IPS-18c (cell line): ENCODE data around the gene DVL1.
"Not testable (repeated sequence)": the region's sequence is repeated elsewhere in the genome, so short reads cannot be mapped to it uniquely, and the experiment has no call there.

Experiments used
- H3K4me3 ChIP-seq: 2 replicates; pipeline ENCODE4 v1.7.0; 2013; ENCODE audit warnings: low read depth, mild to moderate bottlenecking, low read length, moderate library complexity; ENCODE audit not compliant: insufficient read depth
- H3K9me3 ChIP-seq: one replicate; pipeline ENCODE4 v1.6.1; 2013; ENCODE audit warnings: mild to moderate bottlenecking, low read length, moderate library complexity; ENCODE audit not compliant: control insufficient read depth, insufficient read depth

The DVL1 gene

DNA sequence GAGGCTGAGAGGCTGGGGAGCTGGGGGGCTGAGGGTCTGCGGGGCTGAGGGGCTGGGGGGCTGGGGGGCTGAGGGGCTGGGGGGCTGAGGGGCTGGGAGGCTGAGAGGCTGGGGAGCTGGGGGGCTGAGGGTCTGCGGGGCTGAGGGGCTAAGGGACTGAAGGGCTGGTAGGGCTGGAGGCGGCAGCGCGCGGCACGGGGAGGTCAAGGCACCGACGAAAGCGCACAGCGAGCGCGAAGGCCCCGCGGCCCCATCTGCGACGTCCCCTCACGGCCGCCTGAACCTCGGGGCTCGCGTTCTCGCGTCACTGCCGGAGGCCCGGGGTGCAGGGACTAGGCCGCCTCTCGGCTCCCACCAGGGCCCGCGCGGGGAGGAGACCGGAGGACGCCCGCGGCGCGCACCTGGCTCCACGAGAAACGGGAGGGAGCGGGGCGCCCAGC lies 25.1 kb downstream of the DVL1 start:
- Histone ChIP-seq H3K9me3 (no peaks in the 10 kb centered on the region), H3K4me3 (peak overlapping the region; percentile 93)

DNA sequence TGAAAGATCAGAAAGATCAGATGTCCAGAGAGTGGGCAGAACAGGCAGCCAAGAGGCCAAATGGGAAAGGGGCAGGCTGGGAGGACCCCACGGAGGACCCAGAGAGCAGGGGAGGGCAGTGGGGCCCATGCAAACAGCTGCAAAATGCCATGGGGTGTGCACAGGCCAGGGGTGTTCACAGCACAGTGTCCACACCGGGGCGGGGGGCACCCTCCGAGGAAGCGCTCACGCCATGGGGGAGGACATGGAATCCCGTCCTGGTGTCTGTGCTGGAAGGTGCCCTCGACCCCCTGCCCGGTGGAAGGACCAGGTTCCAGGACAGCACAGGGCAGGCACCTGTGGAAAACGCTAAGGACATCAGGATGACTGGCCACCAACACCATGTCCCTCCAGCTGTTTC lies 26.3 kb downstream of the DVL1 start:
- no peaks in the 10 kb centered on the region for H3K9me3 ChIP-seq
- no peak overlapping the region for H3K4me3 ChIP-seq

DNA sequence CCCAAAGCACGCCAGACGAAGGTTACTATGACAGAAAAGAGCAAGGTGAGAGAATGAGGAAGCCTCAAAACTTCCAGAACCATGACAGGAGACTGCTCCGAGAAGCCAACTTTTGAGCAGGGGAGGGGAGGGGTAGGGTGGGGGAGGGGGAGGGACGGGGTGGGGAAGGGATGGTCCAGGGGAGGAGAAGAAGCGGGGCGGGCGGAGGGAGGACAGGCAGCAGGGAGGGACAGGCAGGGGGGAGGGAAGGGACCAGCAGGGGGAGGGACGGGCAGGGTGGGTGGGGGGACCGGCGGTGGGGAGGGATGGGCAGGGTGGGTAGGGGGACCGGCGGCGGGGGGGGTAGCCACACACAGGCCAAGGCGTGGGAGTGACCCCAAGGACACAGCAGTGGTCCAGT lies 26.8 kb downstream of the DVL1 start:
- H3K4me3 ChIP-seq, result no peak overlapping the region
- H3K9me3 ChIP-seq, result no peaks in the 10 kb centered on the region

DNA sequence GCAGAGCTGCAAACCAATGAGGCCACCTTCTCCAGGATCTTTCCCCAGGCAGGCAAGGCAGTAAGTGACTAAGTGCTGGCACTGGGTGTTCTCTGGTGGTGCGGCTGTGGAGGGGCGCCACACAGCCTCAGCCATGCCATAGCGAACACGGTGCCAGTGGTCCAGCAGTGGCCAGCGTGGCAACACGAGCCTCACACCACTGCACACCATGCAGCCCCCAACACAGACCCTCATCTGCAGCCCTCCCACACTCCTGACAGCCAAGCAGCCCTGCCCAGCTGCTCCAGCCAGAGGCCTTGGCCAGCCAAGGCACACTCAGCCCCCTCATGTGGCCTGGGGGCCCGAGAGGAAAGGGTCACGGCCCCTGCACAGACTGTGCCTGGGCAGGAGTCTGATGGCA lies 27.7 kb downstream of the DVL1 start:
- H3K9me3 ChIP-seq, result no peaks in the 10 kb centered on the region
- H3K4me3 ChIP-seq, result no peak overlapping the region

DNA sequence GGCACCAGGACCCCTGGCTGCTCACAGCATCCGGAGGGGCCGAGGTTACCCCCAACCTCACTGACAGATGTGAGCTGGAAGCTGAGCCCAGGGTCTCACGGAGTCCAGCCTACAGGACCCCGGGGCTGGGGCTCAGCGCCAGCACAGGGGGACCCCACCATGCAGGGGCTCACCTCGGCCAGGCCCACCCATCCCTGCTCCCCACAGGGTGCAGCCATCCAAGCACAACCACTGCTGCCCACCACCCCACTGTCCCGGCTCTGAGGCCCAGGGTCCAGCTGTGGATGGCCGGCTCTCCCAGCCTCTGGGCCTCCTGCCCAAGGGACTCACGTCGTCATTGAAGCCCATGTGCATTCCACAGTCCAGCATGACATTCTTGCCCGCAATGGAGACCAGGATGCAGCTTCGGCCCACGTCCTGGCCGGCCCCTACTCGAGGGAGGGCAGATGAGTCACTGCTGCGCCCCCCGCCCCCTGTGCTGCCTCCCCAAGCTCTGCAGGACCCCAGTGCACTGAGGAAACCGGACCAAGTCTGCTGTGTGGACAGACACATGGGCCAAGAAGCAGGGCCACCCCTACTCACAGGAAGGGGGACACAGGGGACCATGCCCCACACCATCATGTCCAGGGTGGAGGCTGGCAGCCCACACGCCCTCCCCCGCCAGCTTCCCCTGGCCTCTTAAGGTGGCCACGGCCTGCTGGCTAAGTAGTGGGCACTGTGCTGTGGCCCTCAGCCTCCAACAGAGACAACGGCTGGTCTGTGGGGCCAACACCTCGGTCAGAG lies 28.4 kb downstream of the DVL1 start:
- Histone ChIP-seq H3K9me3 (no peaks in the 10 kb centered on the region), H3K4me3 (no peak overlapping the region)

DNA sequence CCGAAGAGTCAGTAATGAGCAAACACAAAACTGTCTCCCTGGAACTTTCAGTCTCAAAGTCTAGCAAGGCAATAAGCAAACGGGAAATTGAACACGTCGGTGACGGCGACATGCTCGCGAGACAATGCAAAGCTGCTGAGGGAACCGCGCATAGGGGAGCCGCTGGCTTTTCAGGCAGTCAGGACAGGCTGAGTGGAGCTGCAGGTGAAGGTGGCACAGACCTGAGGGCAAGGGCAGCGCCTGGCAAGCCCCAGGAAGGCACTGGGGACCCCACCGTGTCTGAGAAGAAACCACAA lies 29.6 kb downstream of the DVL1 start:
- Histone ChIP-seq H3K4me3 (no peak overlapping the region), H3K9me3 (no peaks in the 10 kb centered on the region)

DNA sequence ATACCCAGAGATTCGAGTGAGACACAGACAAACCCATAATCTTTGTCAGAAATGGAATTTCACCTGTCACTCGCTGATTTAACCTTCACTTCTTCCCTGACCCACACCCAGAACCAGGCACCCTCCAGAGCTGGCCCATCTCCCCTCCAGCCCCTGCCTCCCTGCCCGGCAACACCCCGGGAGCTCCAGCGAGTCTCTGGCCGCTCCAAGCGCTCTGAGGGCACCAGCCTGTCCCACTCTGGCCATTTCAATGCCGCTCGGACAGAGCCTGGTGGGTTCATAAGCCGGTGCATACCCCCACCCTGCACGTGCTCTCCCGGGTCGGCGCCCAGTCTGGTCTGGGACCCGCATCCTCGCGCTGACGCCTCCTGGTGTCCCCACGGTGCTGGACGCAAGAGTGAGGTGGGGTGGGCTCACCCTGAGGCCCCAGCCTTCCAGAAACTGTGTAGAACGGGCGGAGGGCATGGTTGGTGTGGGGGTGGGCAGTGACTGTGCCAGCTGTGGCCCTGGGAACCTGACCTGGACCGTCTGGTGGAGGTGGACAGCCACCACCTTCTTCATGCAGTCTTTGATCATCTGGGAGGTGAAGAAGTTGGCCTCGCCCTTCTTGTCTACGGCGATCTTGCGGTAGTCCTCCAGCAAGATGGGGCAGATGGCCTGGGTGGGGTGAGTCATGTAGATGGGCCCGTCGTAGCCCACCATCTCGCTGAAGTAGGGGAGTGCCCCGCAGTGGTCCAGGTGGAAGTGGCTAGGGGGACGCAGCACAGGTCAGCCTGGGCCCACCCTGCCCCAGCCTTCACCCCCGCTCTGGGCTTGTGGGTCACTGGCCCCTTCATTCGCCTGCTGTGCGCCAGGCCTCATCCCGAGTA lies 30.2 kb downstream of the DVL1 start:
- Histone ChIP-seq H3K4me3 (no peak overlapping the region), H3K9me3 (no peaks in the 10 kb centered on the region)

DNA sequence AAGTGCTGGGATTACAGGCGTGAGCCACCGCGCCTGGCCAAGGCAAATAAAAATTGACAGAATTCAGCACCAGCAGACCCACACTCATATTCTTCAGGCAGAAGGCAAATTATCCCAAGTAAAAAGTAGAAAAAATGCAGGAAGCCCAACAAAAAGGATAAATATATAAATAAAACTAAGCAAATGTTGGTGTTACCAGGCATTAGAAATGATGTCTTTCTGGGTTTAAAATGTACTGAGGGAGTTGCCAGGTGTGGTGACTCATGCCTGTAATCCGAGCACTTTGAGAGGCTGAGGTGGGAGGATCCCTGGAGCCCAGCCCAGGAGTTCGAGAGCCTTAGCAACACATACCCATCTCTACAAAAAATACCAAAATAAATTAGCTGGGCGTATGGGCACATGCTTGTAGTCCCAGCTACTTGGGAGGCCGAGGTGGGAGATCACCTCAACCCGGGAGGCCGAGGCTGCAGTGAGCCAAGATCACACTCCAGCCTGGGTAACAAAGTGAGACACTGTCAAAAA lies 31.0 kb downstream of the DVL1 start:
- Histone ChIP-seq H3K9me3 (no peaks in the 10 kb centered on the region), H3K4me3 (no peak overlapping the region)

DNA sequence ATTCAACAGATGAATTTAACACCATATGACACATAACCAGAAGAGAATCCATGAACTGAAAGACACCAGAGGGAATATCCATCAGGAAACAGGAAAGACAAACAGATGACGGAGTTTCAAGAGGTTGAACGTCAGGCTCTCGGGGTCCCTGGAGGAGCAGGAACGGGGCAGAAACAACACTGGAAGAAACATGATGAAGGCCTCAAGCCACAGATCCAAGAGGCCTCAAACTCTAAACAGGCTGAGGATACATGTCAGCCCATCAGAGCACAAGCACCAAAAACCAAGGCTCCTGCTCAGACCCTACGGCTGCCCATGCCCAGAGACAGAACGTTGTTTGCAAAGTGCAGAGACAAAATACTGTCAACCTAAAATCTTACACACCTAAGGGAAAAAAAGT lies 31.8 kb downstream of the DVL1 start:
- Histone ChIP-seq H3K4me3 (no peak overlapping the region), H3K9me3 (no peaks in the 10 kb centered on the region)

DNA sequence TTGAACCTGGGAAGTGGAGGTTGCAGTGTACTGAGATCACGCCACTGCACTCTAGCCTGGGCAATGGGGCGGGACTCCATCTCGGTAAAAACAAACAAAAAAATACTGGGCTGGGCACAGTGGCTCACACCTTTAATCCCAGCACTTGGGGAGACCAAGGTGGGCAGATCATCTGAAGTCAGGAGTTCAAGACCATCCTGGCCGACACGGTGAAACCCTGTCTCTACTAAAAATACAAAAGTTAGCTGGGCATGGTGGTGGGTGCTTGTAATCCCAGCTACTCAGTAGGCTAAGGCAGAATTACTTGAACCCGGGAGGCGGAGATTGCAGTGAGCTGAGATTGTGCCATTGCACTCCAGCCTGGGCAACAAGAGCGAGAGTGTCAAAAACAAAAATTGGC lies 33.0 kb downstream of the DVL1 start:
- not testable (repeated sequence) for H3K4me3 ChIP-seq, H3K9me3 ChIP-seq

DNA sequence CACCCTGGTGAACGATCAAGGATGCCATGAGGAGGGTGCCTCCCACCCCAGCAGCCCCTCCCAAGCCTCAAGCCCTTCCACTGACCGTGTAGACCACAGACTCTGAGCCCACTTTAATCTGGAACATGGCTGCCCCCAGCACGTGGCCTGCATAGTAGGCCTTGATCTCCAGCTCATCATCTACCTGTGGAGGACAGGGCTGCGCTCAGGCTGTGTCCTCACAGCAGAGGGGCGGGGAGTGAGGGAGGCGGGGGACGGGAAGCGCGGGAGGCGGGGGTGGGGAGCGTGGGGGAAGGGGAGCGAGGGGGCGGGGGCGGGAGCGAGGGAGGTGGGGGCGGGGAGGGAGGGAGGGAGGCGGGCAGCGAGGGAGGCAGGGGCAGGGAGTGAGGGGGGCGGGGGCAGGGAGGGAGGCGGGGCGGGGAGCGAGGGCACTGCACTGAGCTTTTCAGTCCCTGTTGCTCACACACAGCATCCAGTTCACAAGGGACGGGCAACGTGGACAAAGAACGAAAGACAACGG lies 33.7 kb downstream of the DVL1 start:
- no peaks in the 10 kb centered on the region for H3K9me3 ChIP-seq
- H3K4me3 ChIP-seq, result no peak overlapping the region; the same call in 1 of the 2 replicates

DNA sequence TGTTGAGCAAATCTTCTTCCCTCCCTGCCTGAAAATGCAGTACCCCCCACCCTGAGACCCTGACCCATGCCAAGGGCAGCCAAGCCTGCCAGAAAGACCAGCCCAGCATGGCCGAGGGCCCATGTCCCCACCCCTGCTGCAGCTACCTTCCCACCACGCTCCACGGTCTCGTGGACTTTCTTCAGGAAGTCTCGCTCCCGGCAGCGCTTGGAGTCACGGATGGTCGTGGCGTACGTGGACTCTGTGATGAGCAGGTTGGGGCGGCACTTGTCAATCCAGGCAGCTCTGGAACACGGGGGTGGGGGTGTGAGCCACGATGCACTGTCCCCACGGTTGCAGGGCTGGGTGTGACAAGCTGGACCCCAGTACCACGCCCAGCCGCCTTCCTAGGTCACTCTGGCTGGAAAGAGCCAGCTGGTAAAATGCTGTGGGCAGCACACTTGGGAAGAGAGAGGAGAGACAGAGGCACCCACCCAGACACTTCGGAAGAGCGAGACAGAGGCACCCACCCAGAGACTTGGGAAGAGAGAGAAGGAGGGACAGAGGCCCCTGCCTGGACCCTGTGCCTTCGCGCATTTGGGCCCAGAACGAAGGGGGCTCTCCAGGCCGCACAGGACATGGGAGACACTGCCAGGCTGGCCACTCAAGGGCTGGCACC lies 34.4 kb downstream of the DVL1 start:
- no peaks in the 10 kb centered on the region for H3K9me3 ChIP-seq
- H3K4me3 ChIP-seq, result no peak overlapping the region; the same call in 1 of the 2 replicates

DNA sequence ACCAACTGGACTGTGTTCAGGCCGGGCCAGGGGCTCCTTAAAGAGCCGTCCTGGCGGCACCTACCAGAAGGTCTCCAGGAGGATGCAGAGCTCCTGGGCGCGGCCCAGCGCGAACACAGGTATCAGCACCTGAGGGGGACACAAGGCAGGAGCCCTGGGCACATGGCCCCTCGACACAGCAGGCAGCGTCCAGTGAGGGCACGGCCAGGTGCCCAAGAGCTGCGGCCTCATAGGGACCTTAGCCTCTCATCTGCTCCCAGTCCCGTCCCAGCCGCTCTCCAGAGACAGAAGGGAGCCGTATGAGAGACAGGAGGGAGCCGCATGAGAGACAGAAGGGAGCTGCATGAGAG lies 35.0 kb downstream of the DVL1 start:
- H3K4me3 ChIP-seq, result no peak overlapping the region
- no peaks in the 10 kb centered on the region for H3K9me3 ChIP-seq

DNA sequence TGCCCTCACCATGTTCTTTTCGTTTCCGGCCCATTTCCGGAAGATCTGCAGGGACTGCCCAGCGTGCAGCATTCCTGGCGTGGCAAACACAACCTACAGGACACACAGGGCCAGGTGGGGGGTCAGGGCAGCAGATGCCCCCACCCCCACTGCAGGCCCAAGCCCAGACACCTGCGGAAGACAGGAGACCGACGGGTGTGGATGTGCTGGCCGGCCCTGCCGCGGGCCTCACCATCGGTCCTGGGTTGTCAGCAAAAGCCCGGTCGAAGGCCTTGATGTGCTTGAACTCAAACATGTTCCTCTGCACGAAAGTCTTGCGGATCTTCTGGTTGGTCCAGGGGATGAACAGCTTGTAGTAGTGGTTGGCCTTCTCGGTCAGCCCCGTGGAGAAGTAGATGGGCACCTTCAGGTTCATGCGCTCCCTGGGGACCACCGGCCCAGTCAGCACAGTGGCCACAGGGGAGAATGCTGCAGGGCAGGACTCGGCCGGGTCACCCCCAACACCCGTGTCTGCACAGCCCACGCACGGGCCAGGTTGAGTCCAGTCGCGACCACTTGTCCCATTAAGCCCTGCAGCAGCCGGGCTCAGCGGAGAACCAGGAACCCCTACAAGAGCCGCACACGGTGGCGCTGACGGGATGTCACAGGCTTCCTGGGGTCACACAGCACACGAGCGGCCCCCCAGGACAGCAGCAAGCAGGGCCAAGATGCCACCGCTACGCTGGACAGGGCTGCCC lies 35.5 kb downstream of the DVL1 start:
- Histone ChIP-seq H3K4me3 (no peak overlapping the region), H3K9me3 (no peaks in the 10 kb centered on the region)

DNA sequence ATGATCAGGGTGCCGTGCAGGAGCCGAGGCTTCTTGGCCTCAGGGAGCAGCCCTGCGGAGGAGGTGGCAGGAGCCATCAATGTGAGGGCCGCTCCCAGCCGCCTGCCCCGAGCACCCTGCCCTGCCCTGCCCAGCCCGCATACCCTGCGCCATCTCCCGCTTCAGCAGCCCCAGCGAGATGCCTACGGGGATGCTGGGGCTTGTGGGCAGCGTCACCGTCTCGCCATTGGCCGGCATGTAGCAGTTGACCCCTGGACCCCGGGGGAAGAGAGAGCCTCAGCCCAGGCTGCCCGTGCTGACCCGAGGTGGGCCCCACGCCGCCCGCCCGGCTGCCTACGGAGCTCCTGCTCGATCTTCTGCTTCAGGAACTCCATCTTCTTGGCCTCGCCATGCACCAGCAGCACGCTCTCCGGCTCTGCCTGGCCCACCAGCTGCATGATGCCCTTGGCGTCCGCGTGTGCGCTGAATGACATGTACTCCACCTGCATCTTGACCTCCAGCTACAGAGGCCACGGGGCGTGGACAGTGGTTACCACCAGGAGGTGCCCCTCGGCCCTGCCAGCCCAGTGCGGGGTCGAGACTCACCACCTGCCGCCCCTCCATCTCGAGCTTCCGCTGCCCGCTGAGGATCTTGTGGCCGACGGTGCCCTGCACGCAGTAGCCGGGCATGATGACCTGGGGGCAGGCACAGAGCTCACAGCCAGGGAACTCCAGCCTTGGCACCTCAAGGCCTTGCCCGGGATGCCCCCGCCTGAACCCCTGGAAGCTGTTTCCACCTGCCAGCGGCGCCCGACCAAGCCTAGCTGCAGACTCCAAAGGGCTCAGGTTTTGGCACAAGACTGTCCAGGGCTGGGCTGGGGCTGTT lies 36.5 kb downstream of the DVL1 start:
- no peaks in the 10 kb centered on the region for H3K9me3 ChIP-seq
- no peak overlapping the region for H3K4me3 ChIP-seq
